Fibroblast of villous mesenchyme (primary cell): ENCODE measurements around the gene GUCA2B. TPM values are rescaled to one million over a fixed set of nuclear protein-coding genes. Genes with fewer than 3 reads are reported as not detected.

Source experiments
- DNase-seq: peaks from one replicate; pipeline ENCODE4 v3.0.0-alpha.2; 2010; ENCODE audit warnings: low read depth
- H3K4me3 ChIP-seq: 2 replicates; pipeline ENCODE4 v1.5.1; 2011; ENCODE audit warnings: low read depth, mild to moderate bottlenecking, low read length
- total RNA-seq: library from RNA; depleted of rRNA; stranded (reverse); fragments of >200 nt; gene quantifications from 2 replicates; pipeline ENCODE4 v1.2.3, GENCODE V29; 2012
- TF ChIP-seq, protein P1 (sequence below): IDR thresholded peaks from 2 replicates; pipeline ENCODE4 v1.5.1; 2012; ENCODE audit warnings: low read depth, mild to moderate bottlenecking, low read length; ENCODE audit not compliant: insufficient read depth

The GUCA2B gene
- total RNA-seq, 1 donor: not detected

DNA sequence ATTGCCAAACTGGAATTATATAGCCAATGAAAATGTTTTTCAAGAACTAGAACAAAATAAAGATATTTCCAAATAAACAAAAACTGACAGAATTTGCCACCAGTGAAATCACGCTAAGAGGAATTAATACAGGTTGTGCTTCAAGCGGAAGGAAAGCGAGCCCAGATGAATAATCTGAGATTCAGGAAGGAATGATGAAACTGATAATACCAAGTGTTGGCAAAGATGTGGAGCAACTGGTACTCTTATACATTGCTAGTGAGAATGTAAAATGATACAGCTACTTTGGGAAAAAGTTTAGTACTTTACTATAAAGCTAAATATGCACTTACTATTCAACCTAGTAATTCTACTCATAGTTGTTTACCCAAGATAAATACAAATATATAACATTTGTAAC, 30.8 kb upstream of the GUCA2B start:
- TF ChIP-seq, protein P1, sequence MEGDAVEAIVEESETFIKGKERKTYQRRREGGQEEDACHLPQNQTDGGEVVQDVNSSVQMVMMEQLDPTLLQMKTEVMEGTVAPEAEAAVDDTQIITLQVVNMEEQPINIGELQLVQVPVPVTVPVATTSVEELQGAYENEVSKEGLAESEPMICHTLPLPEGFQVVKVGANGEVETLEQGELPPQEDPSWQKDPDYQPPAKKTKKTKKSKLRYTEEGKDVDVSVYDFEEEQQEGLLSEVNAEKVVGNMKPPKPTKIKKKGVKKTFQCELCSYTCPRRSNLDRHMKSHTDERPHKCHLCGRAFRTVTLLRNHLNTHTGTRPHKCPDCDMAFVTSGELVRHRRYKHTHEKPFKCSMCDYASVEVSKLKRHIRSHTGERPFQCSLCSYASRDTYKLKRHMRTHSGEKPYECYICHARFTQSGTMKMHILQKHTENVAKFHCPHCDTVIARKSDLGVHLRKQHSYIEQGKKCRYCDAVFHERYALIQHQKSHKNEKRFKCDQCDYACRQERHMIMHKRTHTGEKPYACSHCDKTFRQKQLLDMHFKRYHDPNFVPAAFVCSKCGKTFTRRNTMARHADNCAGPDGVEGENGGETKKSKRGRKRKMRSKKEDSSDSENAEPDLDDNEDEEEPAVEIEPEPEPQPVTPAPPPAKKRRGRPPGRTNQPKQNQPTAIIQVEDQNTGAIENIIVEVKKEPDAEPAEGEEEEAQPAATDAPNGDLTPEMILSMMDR: no peak
- no peak for DNase-seq

GRCh38 chr1:42125552-42125951, 27.7 kb upstream of the GUCA2B start:
- no peak overlapping the region for H3K4me3 ChIP-seq
- DNase-seq: no peak
- TF ChIP-seq, protein P1: no peak

More for the DNA sequence above, 30.8 kb upstream of the GUCA2B start:
- H3K4me3 ChIP-seq: no peak overlapping the region

GRCh38 chr1:42127767-42128166, 25.4 kb upstream of the GUCA2B start:
- TF ChIP-seq, protein P1: no peak
- H3K4me3 ChIP-seq: no peak overlapping the region
- DNase-seq: no peak

- no peak for DNase-seq
- no peak overlapping the region for H3K4me3 ChIP-seq
- TF ChIP-seq, protein P1: no peak
Measured at GRCh38 chr1:42128499-42128898, 24.7 kb upstream of the GUCA2B start.

GRCh38 chr1:42128964-42129363, 24.2 kb upstream of the GUCA2B start:
- no peak for DNase-seq
- no peak overlapping the region for H3K4me3 ChIP-seq
- TF ChIP-seq, protein P1: no peak

- no peak for DNase-seq
- no peak overlapping the region for H3K4me3 ChIP-seq
- TF ChIP-seq, protein P1: no peak
Measured at GRCh38 chr1:42130061-42130660, 23.0 kb upstream of the GUCA2B start.

DNA sequence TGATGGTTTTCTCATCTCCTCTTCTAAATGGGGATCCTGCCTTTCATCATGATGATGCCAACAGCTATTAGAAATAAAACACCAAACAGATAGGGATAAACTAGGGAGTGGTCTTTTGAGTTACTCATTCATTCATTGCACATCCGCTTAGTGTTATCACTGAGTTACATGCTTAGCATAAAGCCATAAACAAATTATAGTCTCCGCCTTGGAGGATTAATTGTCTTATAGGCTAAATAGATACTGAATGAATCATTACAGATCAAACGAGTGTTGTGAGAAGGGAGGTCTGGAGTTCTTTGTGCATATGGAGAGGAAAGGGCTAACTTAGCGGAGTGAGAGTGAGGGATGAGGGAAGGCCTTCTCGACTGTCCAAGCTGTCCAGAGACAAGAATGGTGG, 19.8 kb upstream of the GUCA2B start:
- peak; percentile 4 for DNase-seq
- TF ChIP-seq, protein P1: no peak
- H3K4me3 ChIP-seq: no peak overlapping the region
